ENCODE measurements around the gene IGHMBP2. TPM values are rescaled to one million over a fixed set of nuclear protein-coding genes. Genes with fewer than 3 reads are reported as not detected.

IGHMBP2 gene
- total RNA-seq, 1 experiment from 2014 or later = 24.0 TPM

DNA sequence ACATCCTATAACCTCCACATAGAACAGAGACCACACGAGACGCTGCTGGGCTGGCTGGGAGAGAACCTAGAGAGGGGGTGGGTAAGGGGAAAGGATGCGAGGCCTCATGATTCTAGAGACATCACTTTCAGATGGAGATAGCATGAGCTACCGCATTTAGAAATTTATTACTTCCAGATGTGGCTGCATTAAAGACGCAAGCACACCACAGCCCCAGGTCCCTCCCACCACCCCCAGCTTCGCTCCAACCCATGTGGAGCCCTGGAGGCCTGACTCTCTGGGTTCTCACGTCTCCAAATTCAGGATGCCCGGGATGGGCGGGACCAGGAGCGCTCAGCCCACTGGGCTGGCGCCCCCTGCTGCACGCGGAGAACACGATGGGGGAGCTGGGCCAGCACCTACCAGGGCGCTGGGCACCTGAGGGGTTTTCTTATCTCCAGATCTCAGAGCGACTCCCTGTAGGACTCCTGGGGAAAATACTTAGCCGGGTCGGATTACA is 13.7 kb upstream of the IGHMBP2 start:
- no peak overlapping the region for H3K27ac Mint-ChIP-seq
- H3K9ac ChIP-seq (ENCODE audit: extremely low read depth, insufficient read length, low read length) = no peak overlapping the region

More for the DNA sequence above, 13.7 kb upstream of the IGHMBP2 start:
- Histone ChIP-seq H3K27ac (ENCODE audit: insufficient read length, low read depth, low read length) (no peak overlapping the region), H4K8ac (replicated peaks; ENCODE audit: insufficient read length, low read depth, low read length) (no peak overlapping the region), H2AFZ (ENCODE audit: low read length) (no peak overlapping the region), H2BK20ac (ENCODE audit: low read depth, low read length, poor library complexity, severe bottlenecking) (no peak overlapping the region), H3K4me2 (ENCODE audit: insufficient read depth, insufficient read length, low read length) (no peak overlapping the region), H2BK12ac (ENCODE audit: insufficient read length, low read depth, low read length) (no peak overlapping the region), H3K9me3 (ENCODE audit: control insufficient read depth, low read depth, low read length) (no peaks in the 10 kb centered on the region), H4K5ac (ENCODE audit: insufficient read length, low read depth, low read length) (no peak overlapping the region), H3K18ac (ENCODE audit: insufficient read length, low read depth, low read length) (no peak overlapping the region), H2BK15ac (ENCODE audit: low read depth, low read length) (no peak overlapping the region), H2BK5ac (ENCODE audit: insufficient read length, low read length) (no peak overlapping the region), H3K4me1 (ENCODE audit: insufficient read depth, low read length) (no peaks in the 10 kb centered on the region), H3K4ac (ENCODE audit: low read depth, low read length) (no peak overlapping the region), H3K27me3 (ENCODE audit: insufficient read depth, low read length) (no peaks in the 10 kb centered on the region), H4K91ac (ENCODE audit: insufficient read length, low read depth, low read length) (no peak overlapping the region), H3T11ph (ENCODE audit: low read length) (no peak overlapping the region), H3K23me2 (ENCODE audit: insufficient read length, low read depth, low read length, poor library complexity, severe bottlenecking) (no peaks in the 10 kb centered on the region), H3K23ac (ENCODE audit: insufficient read length, low read depth, low read length) (no peak overlapping the region), H3K79me2 (ENCODE audit: insufficient read depth, low read length) (no peaks in the 10 kb centered on the region), H4K20me1 (ENCODE audit: control insufficient read depth, insufficient read depth, insufficient read length) (no peaks in the 10 kb centered on the region), H2AK5ac (ENCODE audit: insufficient read length, low read length) (no peak overlapping the region), H2BK120ac (ENCODE audit: low read depth, low read length, poor library complexity, severe bottlenecking) (no peak overlapping the region), H3K14ac (ENCODE audit: insufficient read depth, low read length) (no peak overlapping the region), H3K56ac (ENCODE audit: insufficient read length, low read depth, low read length) (no peak overlapping the region), H3K79me1 (ENCODE audit: insufficient read depth, low read depth, low read length, poor library complexity, severe bottlenecking) (no peaks in the 10 kb centered on the region)
- H3K4me3 Mint-ChIP-seq = no peak overlapping the region
- WGBS (ENCODE audit: extremely low coverage, insufficient read length, low lambda C conversion rate) = no CpG with 5 or more reads among the region's 18 CpGs
- TF ChIP-seq CTCF (conservative IDR thresholded peaks at IDR 0.05) = peak; percentile 71
- no peaks in the 10 kb centered on the region for H3K27me3 Mint-ChIP-seq (ENCODE audit: low read depth)
- no peaks in the 10 kb centered on the region for H3K9me3 Mint-ChIP-seq
- DNase-seq = peak; percentile 76
- H3K4me1 Mint-ChIP-seq = peaks cover 5 to 11% of the 10 kb centered on the region in 2 experiments; a peak in 3 of 4 replicates
- peaks cover 21 to 38% (median 28%) of the 10 kb centered on the region in 3 experiments for H3K36me3 Mint-ChIP-seq (ENCODE audit: insufficient read depth in 1 of 3, low read depth in 3 of 3)
